Calu3 (cell line): ENCODE data around the gene WDR45B. TPM values are rescaled to one million over a fixed set of nuclear protein-coding genes. Genes with fewer than 3 reads are reported as not detected.

Source experiments
- Bru-seq: library from RNA; stranded (reverse); fragments of 400-500 nt; gene quantifications from one replicate; lab custom pipeline; 2021; lab: Mats Ljungman, UMichigan
- BruChase-seq, 2 experiments: library from RNA; stranded (reverse); fragments of 400-500 nt; gene quantifications; one replicate each; lab custom pipeline; 2021; lab: Mats Ljungman, UMichigan
- BruUV-seq: library from RNA; stranded (reverse); fragments of 400-500 nt; replicated peaks from 2 replicates; lab custom pipeline; 2021; lab: Mats Ljungman, UMichigan
- CTCF ChIA-PET: fragments of 300-600 bp; sonication (Branson Sonifier 250); formaldehyde crosslinking; loops from one replicate; lab custom pipeline; 2022; ENCODE audit warnings: antibody characterized with exemption; lab: Charles Lee
- DNase-seq: peaks from one replicate; pipeline ENCODE4 v3.0.0; 2022
- H3K27ac Mint-ChIP-seq: one replicate; pipeline ENCODE4 v1.8.0; 2022; ENCODE audit warnings: mixed read lengths; ENCODE audit not compliant: unreplicated experiment
- H3K27me3 Mint-ChIP-seq: one replicate; pipeline ENCODE4 v1.8.0; 2022; ENCODE audit warnings: mixed read lengths; ENCODE audit not compliant: unreplicated experiment
- H3K36me3 Mint-ChIP-seq: one replicate; pipeline ENCODE4 v1.8.0; 2022; ENCODE audit warnings: mild to moderate bottlenecking, moderate library complexity, mixed read lengths; ENCODE audit not compliant: insufficient read depth, unreplicated experiment
- H3K4me1 Mint-ChIP-seq: one replicate; pipeline ENCODE4 v1.8.0; 2022; ENCODE audit warnings: mild to moderate bottlenecking, low read depth, mixed read lengths; ENCODE audit not compliant: unreplicated experiment
- H3K4me3 Mint-ChIP-seq: one replicate; pipeline ENCODE4 v1.8.0; 2022; ENCODE audit warnings: mild to moderate bottlenecking, low read depth, moderate library complexity, mixed read lengths; ENCODE audit not compliant: unreplicated experiment
- H3K9me3 Mint-ChIP-seq: one replicate; pipeline ENCODE4 v1.8.0; 2022; ENCODE audit warnings: low read depth, mixed read lengths; ENCODE audit not compliant: unreplicated experiment
- CTCF ChIP-seq: fragments of 200-600 bp; IDR thresholded peaks from one replicate; pipeline ENCODE4 v1.8.0; 2022; ENCODE audit warnings: antibody characterized with exemption; ENCODE audit not compliant: unreplicated experiment
- intact Hi-C: fragments of 100-400 bp; cut with micrococcal nuclease; formaldehyde crosslinking; loops from one replicate; pipeline ENCODE4 v1.10.0; 2022; ENCODE audit not compliant: unreplicated experiment
- long read RNA-seq: library from polyadenylated mRNA; stranded (forward); transcript quantifications from one replicate; pipeline ENCODE4 v2.0.0, GENCODE V29; 2022
- total RNA-seq: library from RNA; stranded (reverse); gene quantifications from 2 replicates; pipeline ENCODE4 v1.2.3, GENCODE V29; 2022

WDR45B gene
- total RNA-seq (106 and 108 TPM in 2 replicates), Bru-seq, nascent RNA (percentile 90 among the genes with signal in this experiment), BruChase-seq, experiment 1, labeled RNA remaining after a 6-hour chase (percentile 94 among the genes with signal in this experiment), BruChase-seq, experiment 2, labeled RNA remaining after a 2-hour chase (percentile 92 among the genes with signal in this experiment)
- long read RNA-seq, transcript WDR45B-201 (10 exons, 2,587 nt) = major isoform, 49 of 70 reads
- long read RNA-seq, partial matches to known transcripts = 9 of 70 reads
- long read RNA-seq, other reads (novel, unspliced or antisense) = 10 of 70 reads

DNA sequence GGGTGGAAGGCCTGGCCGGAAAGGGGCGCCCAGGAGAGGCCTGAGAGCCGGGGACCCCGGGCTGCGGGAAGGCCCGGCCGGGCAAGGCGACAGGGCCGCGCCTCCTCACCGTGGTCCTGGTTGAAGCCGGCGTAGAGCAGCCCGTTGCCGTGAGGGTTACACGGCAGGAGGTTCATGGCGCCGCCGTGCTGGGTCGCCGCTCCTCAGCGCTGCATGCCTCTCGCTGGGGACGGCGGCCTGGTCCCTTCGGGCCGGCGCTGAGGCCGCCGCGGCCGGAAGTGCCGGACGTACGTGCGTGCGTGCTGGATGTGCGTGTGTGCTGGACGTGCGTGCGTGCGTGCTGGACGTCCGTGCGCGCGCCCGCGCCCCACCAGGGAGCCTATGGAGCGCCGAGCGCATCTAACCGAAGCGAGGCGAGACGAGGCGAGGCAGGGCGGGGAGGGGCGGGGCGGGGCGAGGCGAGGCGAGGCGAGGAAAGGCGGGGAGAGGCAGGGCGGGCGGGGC lies at the start of gene WDR45B:
Gene WDR45B, minus strand, starts transcription at position 280 of the 504 bp plus-strand sequence. Its CDS starts 104 bp downstream, at position 176.
- intact Hi-C loops = no loop called here

GRCh38 chr17:82697808-82698064 lies 49.5 kb upstream of the WDR45B start:
- no TSS peak for BruUV-seq

More for the DNA sequence above, at the start of gene WDR45B:
- DNase-seq = peak; percentile 95
- Mint-ChIP-seq H3K36me3 (peaks cover 55% of the 10 kb centered on the region), H3K27ac (peak within 1 kb of the TSS; percentile 64), H3K27me3 (no peaks in the 10 kb centered on the region), H3K4me3 (peak within 1 kb of the TSS; percentile 84), H3K4me1 (peaks cover 23% of the 10 kb centered on the region), H3K9me3 (no peaks in the 10 kb centered on the region)
- BruUV-seq = no TSS peak
- CTCF ChIA-PET = no interaction called here
- no peak for TF ChIP-seq CTCF

DNA sequence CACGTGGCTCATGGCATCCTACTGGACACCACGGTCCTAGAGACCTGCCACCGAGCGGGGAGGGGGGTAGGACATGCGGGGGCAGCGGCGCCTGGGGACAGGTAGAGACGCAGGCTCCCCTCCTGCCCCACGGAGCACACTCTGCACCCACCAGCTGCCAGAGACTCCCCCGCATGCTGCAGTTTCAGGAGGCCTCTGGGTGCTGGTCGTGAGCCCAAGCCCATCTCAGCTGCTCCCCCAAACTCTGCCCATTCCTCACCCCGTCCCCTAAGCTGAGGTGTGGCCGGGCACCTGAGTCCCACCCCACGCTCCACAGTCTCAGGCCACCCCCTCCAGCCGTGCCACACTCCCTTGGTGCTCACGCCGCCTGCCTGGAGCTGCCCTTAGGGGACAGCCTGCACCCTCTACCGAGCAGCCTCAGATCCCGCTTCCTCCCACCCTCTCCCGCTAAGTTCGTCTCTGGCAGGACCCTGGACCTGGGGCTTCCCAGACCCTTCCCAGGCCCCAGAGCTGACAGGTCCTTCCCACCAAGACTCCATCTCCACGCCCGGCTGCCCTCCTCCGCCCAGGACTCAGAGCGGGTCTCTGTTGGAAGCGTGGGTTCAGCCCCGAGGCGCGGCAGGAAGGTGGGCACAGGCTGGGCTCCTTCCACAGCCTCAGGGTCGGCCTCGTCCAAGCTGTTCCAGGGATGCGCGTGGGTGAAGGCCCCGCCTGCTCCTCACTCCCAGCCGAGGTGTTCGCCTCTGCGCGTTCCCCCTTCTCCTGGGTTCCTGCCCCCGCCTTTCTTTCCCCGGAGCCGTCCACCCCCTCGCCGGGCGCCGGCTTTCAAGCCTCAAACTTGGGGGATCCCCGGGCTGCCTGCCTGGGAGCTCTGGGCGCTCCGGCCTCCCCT lies 48.9 kb upstream of the WDR45B start:
- no TSS peak for BruUV-seq
- intact Hi-C loops = no loop called here
- peaks cover 4% of the 10 kb centered on the region for H3K9me3 Mint-ChIP-seq
- H3K27ac Mint-ChIP-seq = no peak overlapping the region
- H3K4me1 Mint-ChIP-seq = peaks cover 9% of the 10 kb centered on the region
- peaks cover 41% of the 10 kb centered on the region for H3K36me3 Mint-ChIP-seq
- CTCF ChIA-PET = no interaction called here
- H3K27me3 Mint-ChIP-seq = no peaks in the 10 kb centered on the region
- peak; percentile 34 for DNase-seq
- peak overlapping the region; percentile 73 for H3K4me3 Mint-ChIP-seq
- no peak for TF ChIP-seq CTCF

More at GRCh38 chr17:82697808-82698064, 49.5 kb upstream of the WDR45B start:
- Mint-ChIP-seq H3K4me1 (peaks cover 9% of the 10 kb centered on the region), H3K27me3 (no peaks in the 10 kb centered on the region), H3K9me3 (peaks cover 4% of the 10 kb centered on the region), H3K36me3 (peaks cover 41% of the 10 kb centered on the region), H3K4me3 (peak overlapping the region; percentile 73), H3K27ac (no peak overlapping the region)
- CTCF ChIA-PET = no interaction called here
- no peak for DNase-seq
- intact Hi-C loops = no loop called here
- no peak for TF ChIP-seq CTCF

DNA sequence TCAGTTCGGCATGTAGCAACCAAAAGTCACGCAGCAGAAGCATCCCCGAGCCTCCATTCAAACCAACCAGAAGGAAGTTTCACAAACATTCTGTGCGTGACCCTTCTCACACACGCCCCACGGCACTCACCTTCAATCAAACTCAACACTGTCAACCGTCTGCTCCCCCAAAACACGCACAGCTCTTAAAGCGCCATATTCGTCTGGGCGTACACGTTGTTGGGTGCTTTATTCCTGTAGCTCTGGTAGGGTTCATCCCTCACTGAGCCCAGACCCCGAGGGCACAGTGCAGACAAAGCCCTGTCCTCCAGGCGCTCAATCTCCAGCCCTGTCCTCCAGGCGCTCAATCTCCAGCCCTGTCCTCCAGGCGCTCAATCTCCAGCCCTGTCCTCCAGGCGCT lies 48.0 kb upstream of the WDR45B start:
- no peaks in the 10 kb centered on the region for H3K27me3 Mint-ChIP-seq
- peaks cover 4% of the 10 kb centered on the region for H3K9me3 Mint-ChIP-seq
- H3K4me3 Mint-ChIP-seq = no peak overlapping the region
- H3K36me3 Mint-ChIP-seq = peaks cover 41% of the 10 kb centered on the region
- CTCF ChIA-PET = no interaction called here
- BruUV-seq = no TSS peak
- peaks cover 11% of the 10 kb centered on the region for H3K4me1 Mint-ChIP-seq
- DNase-seq = no peak
- intact Hi-C loops = no loop called here
- H3K27ac Mint-ChIP-seq = no peak overlapping the region
- no peak for TF ChIP-seq CTCF
